Activated CD8-positive, alpha-beta memory T cell treated with anti-CD3 and anti-CD28 coated beads, Interleukin-2, amount 50 U/mL, for 24 hours (primary cell): ENCODE results near the gene ROCK2.

Experiments
- DNase-seq: peaks from one replicate; pipeline ENCODE4 v3.0.0-alpha.2; 2020; ENCODE audit errors: extremely low read depth

ROCK2 gene

GRCh38 chr2:11367170-11367730 lies 22.8 kb upstream of the ROCK2 start:
- DNase-seq = no peak

GRCh38 chr2:11366326-11366741 lies 21.9 kb upstream of the ROCK2 start:
- no peak for DNase-seq

- DNase-seq = no peak
Observed at GRCh38 chr2:11365096-11365879, 20.9 kb upstream of the ROCK2 start.

- no peak for DNase-seq
Observed at GRCh38 chr2:11364565-11364887, 20.1 kb upstream of the ROCK2 start.

GRCh38 chr2:11363868-11364564 lies 19.6 kb upstream of the ROCK2 start:
- no peak for DNase-seq

- DNase-seq = no peak
Observed at GRCh38 chr2:11359865-11360264, 15.4 kb upstream of the ROCK2 start.

- DNase-seq = no peak
Observed at GRCh38 chr2:11357428-11357972, 13.1 kb upstream of the ROCK2 start.

- DNase-seq = no peak
Observed at GRCh38 chr2:11356764-11357163, 12.3 kb upstream of the ROCK2 start.

- DNase-seq = no peak
Observed at GRCh38 chr2:11355194-11356053, 11.0 kb upstream of the ROCK2 start.

- DNase-seq = no peak
Observed at GRCh38 chr2:11354363-11355154, 10.1 kb upstream of the ROCK2 start.

GRCh38 chr2:11352781-11353537 lies 8.5 kb upstream of the ROCK2 start:
- no peak for DNase-seq

- no peak for DNase-seq
Observed at GRCh38 chr2:11348209-11348749, 3.8 kb upstream of the ROCK2 start.

- DNase-seq = no peak
Observed at GRCh38 chr2:11347403-11347959, 3.0 kb upstream of the ROCK2 start.

- DNase-seq = no peak
Observed at GRCh38 chr2:11346023-11346482, 1.6 kb upstream of the ROCK2 start.

- no peak for DNase-seq
Observed at GRCh38 chr2:11344956-11345677, 681 bp upstream of the ROCK2 start.

GRCh38 chr2:11343650-11344341 lies 640 bp downstream of the ROCK2 start:
- DNase-seq = no peak

- no peak for DNase-seq
Observed at GRCh38 chr2:11343368-11343649, 1.1 kb downstream of the ROCK2 start.

GRCh38 chr2:11342551-11343367 lies 1.7 kb downstream of the ROCK2 start:
- DNase-seq = no peak
